ENCODE data around the gene FOXP1.

- TF ChIP-seq POLR2AphosphoS5 (IDR thresholded peaks at IDR 0.05) (no peak), CTCF (IDR thresholded peaks at IDR 0.05) (no peak), POLR2A (IDR thresholded peaks at IDR 0.05) (no peak), EP300 (IDR thresholded peaks at IDR 0.05) (no peak)
Measured at GRCh38 chr3:71232175-71232679, 351.3 kb downstream of the FOXP1 start.
